GM12878 (cell line): Measurements from ENCODE around the gene TOP1. TPM values are rescaled to one million over a fixed set of nuclear protein-coding genes. Genes with fewer than 3 reads are reported as not detected.
A peak's percentile ranks its signal among the peaks of the same experiment; 100 is the strongest.

Source experiments
- ATAC-seq: fragments of 200-7000 bp; cut with Tn5 transposase; 3 replicates; pipeline ENCODE4 v1.9.1; 2020; ENCODE audit warnings: mild to moderate bottlenecking, moderate library complexity
- BruUV-seq: library from RNA; stranded (reverse); fragments of 400-500 nt; replicated peaks from 2 replicates; lab custom pipeline; 2021; lab: Mats Ljungman, UMichigan
- CTCF ChIA-PET: fragments of 300-600 bp; sonication (Branson Sonifier 250); formaldehyde crosslinking; extraction: SDS; loops from one replicate; lab custom pipeline; 2021; ENCODE audit warnings: inconsistent platforms; lab: Yijun Ruan, JAX
- POLR2A ChIA-PET: fragments of 350-600 bp; formaldehyde crosslinking; extraction: SDS; loops from one replicate; lab custom pipeline; 2021; ENCODE audit warnings: inconsistent platforms; lab: Charles Lee
- RAD21 ChIA-PET: fragments of 300-600 bp; sonication (Branson Sonifier 250); formaldehyde crosslinking; loops from one replicate; lab custom pipeline; 2023; ENCODE audit warnings: antibody characterized with exemption; ENCODE audit not compliant: unreplicated experiment; lab: Charles Lee
- SMC1A ChIA-PET: fragments of 300-600 bp; sonication (Branson Sonifier 250); formaldehyde crosslinking; loops from one replicate; lab custom pipeline; 2023; ENCODE audit not compliant: unreplicated experiment, uncharacterized antibody; lab: Charles Lee
- DNase-seq: peaks from one replicate; pipeline ENCODE4 v3.0.0-alpha.2; 2011; ENCODE audit warnings: low read depth, low spot score
- FAIRE-seq: peaks from 3 replicates; lab custom pipeline; 2011; peaks lifted over from hg19 to GRCh38; lab: Jason Lieb, UNC
- H2AFZ ChIP-seq: 2 replicates; pipeline ENCODE4 v1.6.0; 2011; ENCODE audit warnings: low read depth, low read length, control low read depth; ENCODE audit not compliant: control insufficient read depth
- H3K27ac ChIP-seq: 2 replicates; pipeline ENCODE4 v1.5.1; 2011; ENCODE audit warnings: control low read depth; ENCODE audit not compliant: control insufficient read depth, insufficient read depth
- H3K27me3 ChIP-seq, 2 experiments: replicated peaks in 1 of 2; 2 replicates each; pipeline versions ENCODE4 v1.6.0 to v1.6.1; 2011; ENCODE audit warnings: low read length in 1 of 2; ENCODE audit not compliant: control insufficient read depth in 2 of 2, insufficient read depth in 2 of 2
- H3K36me3 ChIP-seq, 2 experiments: 2 replicates each; pipeline ENCODE4 v1.5.1; 2011; ENCODE audit warnings: low read length in 1 of 2; ENCODE audit not compliant: control insufficient read depth in 2 of 2, insufficient read depth in 2 of 2
- H3K4me1 ChIP-seq: 2 replicates; pipeline ENCODE4 v1.6.1; 2011; ENCODE audit warnings: mild to moderate bottlenecking, low read length, moderate library complexity, mixed read lengths; ENCODE audit not compliant: control insufficient read depth, insufficient read depth
- H3K4me2 ChIP-seq: 2 replicates; pipeline ENCODE4 v1.6.0; 2011; ENCODE audit warnings: control low read depth; ENCODE audit not compliant: control insufficient read depth, insufficient read depth
- H3K4me3 ChIP-seq: fragments of 200-600 bp; sonication (generic); 2 replicates; pipeline ENCODE4 v1.5.1; 2016
- H3K79me2 ChIP-seq: 2 replicates; pipeline ENCODE4 v1.6.0; 2011; ENCODE audit warnings: low read length; ENCODE audit not compliant: control insufficient read depth, insufficient read depth
- H3K9ac ChIP-seq: 2 replicates; pipeline ENCODE4 v1.8.0; 2011; ENCODE audit warnings: low read length, control low read depth, mixed read lengths; ENCODE audit not compliant: control insufficient read depth, insufficient read depth
- H3K9me3 ChIP-seq: replicated peaks from 3 replicates; pipeline ENCODE4 v1.5.1; 2011; ENCODE audit warnings: mild to moderate bottlenecking, low read length; ENCODE audit not compliant: control insufficient read depth, insufficient read depth
- H4K20me1 ChIP-seq: 2 replicates; pipeline ENCODE4 v1.6.0; 2011; ENCODE audit not compliant: control insufficient read depth, insufficient read depth
- CHD1 ChIP-seq: IDR thresholded peaks from 2 replicates; pipeline ENCODE4 v1.6.1; 2012; ENCODE audit warnings: low read depth, low read length, improper control_type of control experiment
- CHD2 ChIP-seq: IDR thresholded peaks from 2 replicates; pipeline ENCODE4 v1.6.1; 2011; ENCODE audit warnings: low read depth, low read length, improper control_type of control experiment, borderline replicate concordance
- IKZF2 ChIP-seq, 2 experiments: fragments of 450-650 bp; IDR thresholded peaks; 2 replicates each; pipeline ENCODE4 v1.6.1; 2017; ENCODE audit warnings: mild to moderate bottlenecking in 2 of 2, moderate library complexity in 2 of 2
- PAX5 ChIP-seq: IDR thresholded peaks from 2 replicates; pipeline ENCODE4 v1.6.1; 2011; ENCODE audit warnings: low read depth, low read length, borderline replicate concordance
- RELA ChIP-seq: fragments of 450-650 bp; IDR thresholded peaks from 2 replicates; pipeline ENCODE4 v1.8.0; 2014; ENCODE audit warnings: borderline replicate concordance; ENCODE audit not compliant: partially characterized antibody
- RFX5 ChIP-seq: IDR thresholded peaks from 2 replicates; pipeline ENCODE4 v1.6.1; 2011; ENCODE audit warnings: low read depth, low read length, improper control_type of control experiment
- RUNX3 ChIP-seq: IDR thresholded peaks from 2 replicates; pipeline ENCODE4 v1.6.1; 2012; ENCODE audit warnings: low read length, inconsistent platforms
- STAT3 ChIP-seq: IDR thresholded peaks from 2 replicates; pipeline ENCODE4 v1.6.1; 2011; ENCODE audit warnings: low read depth, low read length, improper control_type of control experiment
- YY1 ChIP-seq: IDR thresholded peaks from 2 replicates; pipeline ENCODE4 v1.6.1; 2011; ENCODE audit warnings: low read depth, mild to moderate bottlenecking, low read length
- ZNF274 ChIP-seq: IDR thresholded peaks from one replicate; pipeline ENCODE4 v1.8.0; 2011; ENCODE audit not compliant: insufficient read length, insufficient read depth
- WGBS: methylation state at CpG from one replicate; pipeline ENCODE4 v1.1.6; 2016; ENCODE audit warnings: low lambda C conversion rate; ENCODE audit not compliant: insufficient replicate concordance, insufficient coverage; ENCODE audit errors: missing lambda C conversion rate; 5-methylcytosine and 5-hydroxymethylcytosine counted together
- in situ Hi-C: fragments of 300-500 bp; cut with MboI; formaldehyde crosslinking; loops from 9 replicates; pipeline ENCODE4 v1.14.3; 2018; ENCODE audit warnings: mixed read lengths
- intact Hi-C: fragments of 100-400 bp; cut with micrococcal nuclease; formaldehyde crosslinking; loops from one replicate; pipeline ENCODE4 v1.14.2; 2022; ENCODE audit not compliant: unreplicated experiment
- polyA plus RNA-seq, 11 experiments: library from polyadenylated mRNA; depleted of rRNA in 4 of 11; unstranded in 6 of 11; stranded (reverse) in 5 of 11; fragments of >200 nt; fragmentation: Nextera tagmentation in 4 of 11; fragmentation: Illumina TruSeq in 1 of 11; extraction: Ambion mirVana in 4 of 11; extraction: Trizol in 1 of 11; gene quantifications; 1 replicate in 1 of 11; 2 replicates in 10 of 11; pipeline versions ENCODE4 v1.2.1 to v1.2.3, GENCODE V29; 2011 to 2016; ENCODE audit warnings: inconsistent platforms in 2 of 11, missing spikeins in 2 of 11, low read depth in 1 of 11
- total RNA-seq, 4 experiments: library from RNA; depleted of rRNA in 3 of 4; stranded (reverse); fragments of >200 nt in 3 of 4; fragmentation: Illumina TruSeq in 1 of 4; extraction: Trizol in 1 of 4; gene quantifications; 2 replicates each; pipeline versions ENCODE4 v1.2.1 to v1.2.3, GENCODE V29; 2013 to 2021

Gene TOP1
- total and polyA plus RNA-seq, 10 of the 15 experiments (the other 5 are each of a cell fraction or from before 2014, with no cell fraction given), result 21.5 to 128 (median 47.3) TPM

DNA sequence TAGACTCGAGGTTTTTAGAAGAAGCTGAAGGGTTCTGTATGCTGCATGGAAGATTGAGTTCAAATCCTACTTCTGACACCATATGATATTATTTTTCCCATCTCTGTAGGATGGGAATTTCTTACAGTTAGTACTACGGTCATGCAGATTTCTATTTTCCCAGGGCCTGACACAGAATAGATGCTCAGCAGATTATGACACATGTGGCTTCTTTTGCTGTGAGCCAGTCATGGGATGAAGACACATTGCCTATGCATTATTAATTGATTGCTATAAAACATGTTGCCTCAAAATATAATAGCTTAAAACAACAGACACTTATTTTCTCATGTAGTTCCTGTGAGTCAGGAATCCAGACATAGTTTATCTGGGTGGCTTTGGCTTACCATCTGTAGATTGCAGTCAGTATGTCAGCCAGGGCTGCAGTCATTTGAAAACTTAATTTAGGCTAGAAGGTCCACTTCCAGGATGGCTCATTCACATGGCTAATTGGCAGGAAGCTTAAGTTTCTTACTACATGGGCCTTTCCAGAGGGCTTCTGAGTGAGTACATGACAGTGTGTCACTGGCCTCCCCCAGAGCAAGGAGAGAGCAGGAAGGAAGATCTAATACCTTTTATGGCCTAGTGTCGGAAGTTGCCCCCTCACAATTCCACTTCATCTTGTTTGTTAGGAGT, 29.5 kb downstream of the TOP1 start:
- no peaks in the 10 kb centered on the region for H4K20me1 ChIP-seq

More for the DNA sequence above, 29.5 kb downstream of the TOP1 start:
- ATAC-seq, result peak; percentile 76
- no peak for DNase-seq
- Histone ChIP-seq H3K9me3 (peaks cover 6% of the 10 kb centered on the region; the same call in 2 of the 3 replicates), H3K4me2 (no peak overlapping the region), H3K4me1 (peaks cover 7% of the 10 kb centered on the region), H2AFZ (no peak overlapping the region), H3K9ac (no peak overlapping the region), H3K79me2 (peaks cover 77% of the 10 kb centered on the region), H3K27ac (no peak overlapping the region), H3K27me3 (no peaks in the 10 kb centered on the region), H3K36me3 (peaks cover 9 to 30% of the 10 kb centered on the region in 2 experiments), H3K4me3 (no peak overlapping the region)
- SMC1A ChIA-PET, result interaction anchor here (1.0 to 4.7 kb wide), 11 partner anchors 9 to 78 kb away, joined by 3 to 42 read pairs (median 5); no protein-coding TSS in a partner anchor
- CTCF ChIA-PET, result interaction anchor here (1.4 to 3.0 kb wide), 9 partner anchors 9 to 90 kb away, joined by 3 to 23 read pairs (median 4); no protein-coding TSS in a partner anchor
- RAD21 ChIA-PET, result interaction anchor here (1.0 to 3.7 kb wide), 5 partner anchors 8 to 90 kb away, joined by 3 to 29 read pairs (median 4); no protein-coding TSS in a partner anchor
- WGBS, result 65% methylated on average over 3 of the region's 3 CpGs
- BruUV-seq, result no TSS peak
- in situ Hi-C loops, result no loop called here
- POLR2A ChIA-PET, result interaction anchor here (0.6 to 1.8 kb wide), 7 partner anchors 10 to 75 kb away, joined by 4 to 5 read pairs (median 5); no protein-coding TSS in a partner anchor
- no peak for FAIRE-seq
- TF ChIP-seq IKZF2 (IDR thresholded peaks at IDR 0.05) (no peak), RUNX3 (no peak), PAX5 (no peak), YY1 (no peak), RELA (no peak), RFX5 (no peak), CHD1 (no peak), CHD2 (no peak), STAT3 (no peak), ZNF274 (no peak)
- intact Hi-C loops, result no loop called here
